Neural progenitor cell (in vitro differentiated cells): ENCODE data around the gene RWDD2A. TPM values are rescaled to one million over a fixed set of nuclear protein-coding genes. Genes with fewer than 3 reads are reported as not detected.

Source experiments
- DNase-seq: peaks from one replicate; pipeline ENCODE4 v3.0.0-alpha.2; 2016; ENCODE audit warnings: low spot score
- H2AFZ ChIP-seq: fragments of 200-600 bp; sonication (generic); replicated peaks from 2 replicates; pipeline ENCODE4 v1.6.1; 2016; ENCODE audit warnings: antibody characterized with exemption
- H3F3A ChIP-seq: fragments of 200-600 bp; sonication (generic); 2 replicates; pipeline ENCODE4 v1.6.1; 2016; ENCODE audit warnings: antibody characterized with exemption, low read depth
- H3K27ac ChIP-seq: fragments of 200-600 bp; sonication (generic); 2 replicates; pipeline ENCODE4 v1.5.1; 2016; ENCODE audit warnings: mild to moderate bottlenecking
- H3K27me3 ChIP-seq: fragments of 200-600 bp; sonication (generic); 2 replicates; pipeline ENCODE4 v1.6.1; 2016; ENCODE audit warnings: mild to moderate bottlenecking, moderate library complexity
- H3K36me3 ChIP-seq: fragments of 200-600 bp; sonication (generic); 2 replicates; pipeline ENCODE4 v1.5.1; 2016
- H3K4me1 ChIP-seq: fragments of 200-600 bp; sonication (generic); 2 replicates; pipeline ENCODE4 v1.6.1; 2016; ENCODE audit warnings: mixed run types
- H3K4me2 ChIP-seq: fragments of 200-600 bp; sonication (generic); 2 replicates; pipeline ENCODE4 v1.6.1; 2016
- H3K4me3 ChIP-seq: fragments of 200-600 bp; sonication (generic); 2 replicates; pipeline ENCODE4 v1.5.1; 2016
- H3K79me2 ChIP-seq: fragments of 200-600 bp; sonication (generic); 2 replicates; pipeline ENCODE4 v1.6.1; 2016; ENCODE audit warnings: low read depth
- H3K9ac ChIP-seq: fragments of 200-600 bp; sonication (generic); 2 replicates; pipeline ENCODE4 v1.6.1; 2016
- H3K9me3 ChIP-seq: fragments of 200-600 bp; sonication (generic); 2 replicates; pipeline ENCODE4 v1.5.1; 2016; ENCODE audit warnings: low read depth
- H4K20me1 ChIP-seq: fragments of 200-600 bp; sonication (generic); 2 replicates; pipeline ENCODE4 v1.6.1; 2016; ENCODE audit warnings: low read depth
- H3K27ac Mint-ChIP-seq: 3 replicates; pipeline ENCODE4 v1.8.0; 2021; ENCODE audit warnings: mixed read lengths
- H3K27me3 Mint-ChIP-seq: 2 replicates; pipeline ENCODE4 v1.8.0; 2022; ENCODE audit warnings: low read depth, mild to moderate bottlenecking, inconsistent platforms, moderate library complexity, mixed read lengths; ENCODE audit not compliant: insufficient read depth
- H3K36me3 Mint-ChIP-seq: 3 replicates; pipeline ENCODE4 v1.8.0; 2021; ENCODE audit warnings: mixed read lengths
- H3K4me1 Mint-ChIP-seq: 3 replicates; pipeline ENCODE4 v1.8.0; 2021; ENCODE audit warnings: mixed read lengths
- H3K4me3 Mint-ChIP-seq: 3 replicates; pipeline ENCODE4 v1.8.0; 2021; ENCODE audit warnings: mild to moderate bottlenecking, moderate library complexity, mixed read lengths
- H3K9me3 Mint-ChIP-seq: 3 replicates; pipeline ENCODE4 v1.8.0; 2020; ENCODE audit warnings: mixed read lengths
- CTCF ChIP-seq: fragments of 200-600 bp; sonication (generic); IDR thresholded peaks from 2 replicates; pipeline ENCODE4 v1.5.1; 2017; ENCODE audit warnings: antibody characterized with exemption, mild to moderate bottlenecking
- EZH2 ChIP-seq: fragments of 200-600 bp; sonication (generic); IDR thresholded peaks from 2 replicates; pipeline ENCODE4 v1.6.1; 2017; ENCODE audit warnings: antibody characterized with exemption, mild to moderate bottlenecking, moderate library complexity
- EZH2phosphoT487 ChIP-seq: fragments of 200-600 bp; sonication (generic); IDR thresholded peaks from 2 replicates; pipeline ENCODE4 v1.6.1; 2017; ENCODE audit warnings: antibody characterized with exemption
- total RNA-seq: library from RNA; depleted of rRNA; stranded (reverse); fragments of >200 nt; gene quantifications from 2 replicates; pipeline ENCODE4 v1.2.3, GENCODE V29; 2015; ENCODE audit warnings: low replicate concordance

The RWDD2A gene
- total RNA-seq, 1 donor from 2014 or later: 8.5 TPM

DNA sequence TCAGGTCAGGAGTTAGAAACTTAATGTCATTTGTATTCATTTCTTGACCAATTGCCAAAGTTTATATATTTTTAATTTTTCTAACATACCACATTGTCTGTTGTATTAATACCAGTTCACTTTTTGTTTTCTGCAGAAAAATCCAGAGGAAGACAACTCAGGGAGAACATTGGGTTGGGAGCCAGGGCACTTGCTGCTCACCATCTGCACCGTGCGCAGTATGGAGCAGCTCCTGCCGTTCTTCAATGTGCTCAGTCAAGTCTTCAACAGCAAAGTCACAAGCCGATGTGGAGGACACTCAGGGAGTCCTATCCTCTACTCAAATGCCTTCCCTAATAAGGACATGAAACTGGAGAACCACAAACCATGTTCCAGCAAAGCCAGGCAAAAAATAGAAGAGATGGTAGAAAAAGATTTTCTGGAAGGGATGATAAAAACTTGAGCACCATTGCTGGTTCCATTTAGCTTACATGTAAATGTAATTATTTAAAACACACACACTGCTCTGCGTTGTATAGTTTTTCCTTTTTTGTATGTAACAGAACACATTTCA lies 25.4 kb upstream of the RWDD2A start:
- no peak overlapping the region for H3K27ac ChIP-seq
- no peak overlapping the region for H3K27ac Mint-ChIP-seq

DNA sequence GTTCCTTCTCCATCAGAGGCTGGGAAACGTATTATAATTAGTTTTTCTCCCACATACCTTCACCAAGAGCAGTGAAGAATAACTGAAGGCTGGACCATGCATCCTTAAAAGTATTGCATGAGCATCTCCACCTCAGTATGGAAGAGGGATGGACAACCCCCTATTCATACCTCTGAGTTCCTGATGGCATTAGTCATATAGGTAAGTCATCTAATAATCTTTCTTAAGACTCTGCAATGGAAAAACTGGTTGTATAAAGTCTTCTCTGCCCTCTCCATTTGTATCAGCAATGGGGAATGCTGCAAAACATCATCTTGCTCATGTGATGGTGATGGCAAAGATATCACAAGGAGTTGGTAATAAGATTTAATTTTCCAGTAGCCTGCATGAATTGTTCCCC lies 24.6 kb upstream of the RWDD2A start:
- no peaks in the 10 kb centered on the region for H3K4me1 Mint-ChIP-seq
- Histone ChIP-seq H3K4me1 (no peaks in the 10 kb centered on the region), H3K36me3 (peaks cover 27% of the 10 kb centered on the region), H3F3A (no peaks in the 10 kb centered on the region), H3K9me3 (no peaks in the 10 kb centered on the region), H3K4me2 (no peak overlapping the region), H3K79me2 (no peaks in the 10 kb centered on the region), H3K27me3 (no peaks in the 10 kb centered on the region), H3K9ac (no peak overlapping the region), H3K27ac (no peak overlapping the region), H2AFZ (no peak overlapping the region), H4K20me1 (no peaks in the 10 kb centered on the region), H3K4me3 (no peak overlapping the region)
- no peak overlapping the region for H3K27ac Mint-ChIP-seq
- no peaks in the 10 kb centered on the region for H3K9me3 Mint-ChIP-seq
- TF ChIP-seq EZH2phosphoT487 (no peak), CTCF (no peak), EZH2 (no peak)
- peaks cover 31% of the 10 kb centered on the region for H3K36me3 Mint-ChIP-seq
- no peak for DNase-seq
- H3K4me3 Mint-ChIP-seq: no peak overlapping the region
- no peaks in the 10 kb centered on the region for H3K27me3 Mint-ChIP-seq

More for the DNA sequence above, 25.4 kb upstream of the RWDD2A start:
- H3K36me3 Mint-ChIP-seq: peaks cover 31% of the 10 kb centered on the region
- H3K4me3 Mint-ChIP-seq: no peak overlapping the region
- TF ChIP-seq CTCF: no peak
- no peak for TF ChIP-seq EZH2
- TF ChIP-seq EZH2phosphoT487: no peak
- H3K9me3 Mint-ChIP-seq: no peaks in the 10 kb centered on the region
- Histone ChIP-seq H2AFZ (no peak overlapping the region), H4K20me1 (no peaks in the 10 kb centered on the region), H3K79me2 (no peaks in the 10 kb centered on the region), H3K9me3 (no peaks in the 10 kb centered on the region), H3K36me3 (peaks cover 32% of the 10 kb centered on the region), H3K4me2 (no peak overlapping the region), H3F3A (no peaks in the 10 kb centered on the region), H3K4me1 (no peaks in the 10 kb centered on the region), H3K4me3 (no peak overlapping the region), H3K9ac (no peak overlapping the region), H3K27me3 (no peaks in the 10 kb centered on the region)
- no peaks in the 10 kb centered on the region for H3K27me3 Mint-ChIP-seq
- no peaks in the 10 kb centered on the region for H3K4me1 Mint-ChIP-seq
- no peak for DNase-seq

GRCh38 chr6:83169106-83169505 lies 24.1 kb upstream of the RWDD2A start:
- Histone ChIP-seq H3K79me2 (no peaks in the 10 kb centered on the region), H3K36me3 (peaks cover 27% of the 10 kb centered on the region), H3F3A (no peaks in the 10 kb centered on the region), H4K20me1 (no peaks in the 10 kb centered on the region), H3K9me3 (no peaks in the 10 kb centered on the region), H3K4me3 (no peak overlapping the region), H3K27ac (no peak overlapping the region), H2AFZ (no peak overlapping the region), H3K4me2 (no peak overlapping the region), H3K27me3 (no peaks in the 10 kb centered on the region), H3K9ac (no peak overlapping the region), H3K4me1 (no peaks in the 10 kb centered on the region)
- no peaks in the 10 kb centered on the region for H3K9me3 Mint-ChIP-seq
- no peak overlapping the region for H3K27ac Mint-ChIP-seq
- no peaks in the 10 kb centered on the region for H3K27me3 Mint-ChIP-seq
- no peaks in the 10 kb centered on the region for H3K4me1 Mint-ChIP-seq
- H3K4me3 Mint-ChIP-seq: no peak overlapping the region
- DNase-seq: no peak
- peaks cover 31% of the 10 kb centered on the region for H3K36me3 Mint-ChIP-seq
- TF ChIP-seq CTCF (no peak), EZH2 (no peak), EZH2phosphoT487 (no peak)
